HepG2 (cell line): ENCODE data around the gene NPDC1. TPM values are rescaled to one million over a fixed set of nuclear protein-coding genes. Genes with fewer than 3 reads are reported as not detected.

Experiments
- ATAC-seq: fragments of 200-7000 bp; cut with Tn5 transposase; 3 replicates; pipeline ENCODE4 v1.9.1; 2020; ENCODE audit warnings: mild to moderate bottlenecking, moderate library complexity
- BruUV-seq: library from RNA; stranded (reverse); fragments of 400-500 nt; replicated peaks from 2 replicates; lab custom pipeline; 2021; lab: Mats Ljungman, UMichigan
- CTCF ChIA-PET: fragments of 300-600 bp; formaldehyde crosslinking; extraction: SDS; loops from one replicate; lab custom pipeline; 2021; ENCODE audit warnings: low total read pairs, inconsistent platforms, low intra/inter-chr PET ratio; lab: Yijun Ruan, JAX
- POLR2A ChIA-PET: fragments of 350-600 bp; sonication (Branson Sonifier 250); formaldehyde crosslinking; loops from one replicate; lab custom pipeline; 2020; ENCODE audit warnings: antibody characterized with exemption, inconsistent platforms; lab: Yijun Ruan, JAX
- DNase-seq: peaks from one replicate; pipeline ENCODE4 v3.0.0-alpha.2; 2015; ENCODE audit warnings: low spot score
- FAIRE-seq: peaks from 3 replicates; lab custom pipeline; 2011; peaks lifted over from hg19 to GRCh38; lab: Jason Lieb, UNC
- H2AFZ ChIP-seq: one replicate; pipeline ENCODE4 v1.6.1; 2011; ENCODE audit warnings: low read length, inconsistent platforms
- H3K27ac ChIP-seq: fragments of 300-600 bp; 3 replicates; pipeline ENCODE4 v1.8.0; 2011; ENCODE audit warnings: mixed run types, mild to moderate bottlenecking, mixed read lengths, low read length, inconsistent platforms; ENCODE audit not compliant: insufficient read depth; ENCODE audit errors: extremely low read length
- H3K27me3 ChIP-seq, 2 experiments: fragments of 200-600 bp in 1 of 2; 2 replicates in 1 of 2; 3 replicates in 1 of 2; pipeline versions ENCODE4 v1.6.0 to v1.8.0; 2011; ENCODE audit warnings: low read length in 2 of 2, mild to moderate bottlenecking in 2 of 2, moderate library complexity in 2 of 2, inconsistent platforms in 1 of 2; ENCODE audit not compliant: insufficient read depth in 2 of 2, control insufficient read depth in 1 of 2
- H3K36me3 ChIP-seq, 2 experiments: fragments of 200-600 bp in 1 of 2; replicated peaks in 1 of 2; 2 replicates in 1 of 2; 3 replicates in 1 of 2; pipeline versions ENCODE4 v1.5.1 to v1.8.0; 2011; ENCODE audit warnings: low read length in 2 of 2, inconsistent platforms in 1 of 2; ENCODE audit not compliant: insufficient read depth in 2 of 2, control insufficient read depth in 1 of 2
- H3K4me1 ChIP-seq: 2 replicates; pipeline ENCODE4 v1.5.1; 2012; ENCODE audit warnings: low read length, inconsistent platforms; ENCODE audit not compliant: insufficient read depth
- H3K4me2 ChIP-seq: 2 replicates; pipeline ENCODE4 v1.6.0; 2011; ENCODE audit warnings: low read depth, low read length, inconsistent platforms
- H3K4me3 ChIP-seq, 3 experiments: fragments of 200-600 bp in 1 of 3; sonication (generic), shearing (Covaris generic) in 1 of 3; replicated peaks in 1 of 3; 2 replicates each; pipeline ENCODE4 v1.5.1; 2011 to 2016; ENCODE audit warnings: low read length in 3 of 3, inconsistent platforms in 2 of 3, low read depth in 2 of 3, mild to moderate bottlenecking in 2 of 3, control low read depth in 1 of 3, mixed read lengths in 1 of 3; ENCODE audit not compliant: insufficient read depth in 1 of 3
- H3K79me2 ChIP-seq: one replicate; pipeline ENCODE4 v1.6.1; 2011; ENCODE audit warnings: low read length, inconsistent platforms; ENCODE audit not compliant: insufficient read depth
- H3K9ac ChIP-seq: 2 replicates; pipeline ENCODE4 v1.6.0; 2011; ENCODE audit warnings: mild to moderate bottlenecking, low read depth, low read length, inconsistent platforms; ENCODE audit not compliant: insufficient read depth
- H3K9me3 ChIP-seq: 2 replicates; pipeline ENCODE4 v1.5.1; 2012; ENCODE audit warnings: mild to moderate bottlenecking, low read length
- H4K20me1 ChIP-seq: 2 replicates; pipeline ENCODE4 v1.6.0; 2011; ENCODE audit warnings: inconsistent platforms, mild to moderate bottlenecking, low read length, moderate library complexity; ENCODE audit not compliant: insufficient read depth
- ARHGAP35 ChIP-seq: sonication (generic); formaldehyde crosslinking; IDR thresholded peaks from 2 replicates; pipeline ENCODE4 v1.9.0; 2022; ENCODE audit warnings: mild to moderate bottlenecking, inconsistent platforms, moderate library complexity, missing genetic modification reagents, borderline replicate concordance
- ATF7-NPFF ChIP-seq: sonication (generic); formaldehyde crosslinking; IDR thresholded peaks from 2 replicates; pipeline ENCODE4 v1.8.1; 2023; ENCODE audit warnings: mild to moderate bottlenecking, low read depth, missing genetic modification reagents, moderate library complexity
- HNRNPK ChIP-seq: fragments of 200-400 bp; formaldehyde crosslinking; IDR thresholded peaks from 2 replicates; pipeline ENCODE4 v1.6.1; 2018; ENCODE audit warnings: low read length, low read depth, moderate library complexity, mild to moderate bottlenecking; ENCODE audit not compliant: poor library complexity, severe bottlenecking
- KAT7 ChIP-seq: IDR thresholded peaks from 2 replicates; pipeline ENCODE4 v1.6.1; 2018; ENCODE audit warnings: borderline replicate concordance, missing compliant biosample characterization
- NR2F6 ChIP-seq, 2 experiments: IDR thresholded peaks; 2 replicates each; pipeline ENCODE4 v1.6.1; 2016; ENCODE audit warnings: antibody characterized with exemption in 1 of 2, mild to moderate bottlenecking in 1 of 2
- ONECUT2 ChIP-seq: sonication (generic); formaldehyde crosslinking; IDR thresholded peaks from 2 replicates; pipeline ENCODE4 v1.4.0; 2020; ENCODE audit warnings: missing genetic modification reagents
- REL ChIP-seq: sonication (generic); formaldehyde crosslinking; conservative IDR thresholded peaks from 2 replicates; pipeline ENCODE4 v1.8.0; 2022; ENCODE audit warnings: mild to moderate bottlenecking, missing genetic modification reagents, moderate library complexity
- SAP130 ChIP-seq: IDR thresholded peaks from 2 replicates; pipeline ENCODE4 v1.6.1; 2016; ENCODE audit warnings: low read depth
- ZMYM2 ChIP-seq: sonication (generic); formaldehyde crosslinking; IDR thresholded peaks from 2 replicates; pipeline ENCODE4 v1.8.0; 2022; ENCODE audit warnings: mild to moderate bottlenecking, missing genetic modification reagents
- ZNF446 ChIP-seq: sonication (generic); formaldehyde crosslinking; IDR thresholded peaks from 2 replicates; pipeline ENCODE4 v1.5.0; 2020; ENCODE audit warnings: mild to moderate bottlenecking, missing genetic modification reagents
- ZNF550 ChIP-seq: sonication (generic); formaldehyde crosslinking; IDR thresholded peaks from 2 replicates; pipeline ENCODE4 v1.4.0; 2020; ENCODE audit warnings: mild to moderate bottlenecking, missing genetic modification reagents, borderline replicate concordance
- ZNF773 ChIP-seq: sonication (generic); formaldehyde crosslinking; IDR thresholded peaks from 2 replicates; pipeline ENCODE4 v1.4.0; 2020; ENCODE audit warnings: missing genetic modification reagents, borderline replicate concordance
- WGBS: methylation state at CpG from one replicate; pipeline ENCODE4 v1.1.6; 2017; ENCODE audit warnings: low lambda C conversion rate; 5-methylcytosine and 5-hydroxymethylcytosine counted together
- in situ Hi-C: cut with HindIII; loops from 2 replicates; pipeline ENCODE4 v1.10.0; 2017; ENCODE audit warnings: low pct_unique_long_range_greater_than_20kb; ENCODE audit not compliant: extremely low pct_ligation_motif_present
- intact Hi-C: fragments of 100-400 bp; cut with micrococcal nuclease; formaldehyde crosslinking; loops from one replicate; pipeline ENCODE4 v1.10.0; 2022; ENCODE audit not compliant: unreplicated experiment
- polyA plus RNA-seq, 8 experiments: library from polyadenylated mRNA; depleted of rRNA in 3 of 8; stranded (reverse) in 7 of 8; unstranded in 1 of 8; fragments of >200 nt; fragmentation: Illumina TruSeq in 4 of 8; extraction: Trizol in 4 of 8; gene quantifications; 2 replicates each; pipeline versions ENCODE4 v1.2.1 to v1.2.3, GENCODE V29; 2011 to 2016; ENCODE audit warnings: low read depth in 4 of 8, missing spikeins in 1 of 8, mixed read lengths in 1 of 8; ENCODE audit not compliant: insufficient read depth in 1 of 8
- total RNA-seq, 5 experiments: library from RNA; depleted of rRNA; stranded (reverse); fragments of >200 nt; fragmentation: Illumina TruSeq; extraction: Trizol; gene quantifications; 2 replicates each; pipeline ENCODE4 v1.2.3, GENCODE V29; 2016; ENCODE audit warnings: low read depth in 1 of 5
- TF ChIP-seq, protein P1 (sequence below): sonication (generic); formaldehyde crosslinking; IDR thresholded peaks from 2 replicates; pipeline ENCODE4 v1.8.1; 2023; ENCODE audit warnings: missing genetic modification reagents, mild to moderate bottlenecking, borderline replicate concordance
- TF ChIP-seq, protein P2 (sequence below), 2 experiments: sonication (generic) in 1 of 2; formaldehyde crosslinking in 1 of 2; IDR thresholded peaks; 2 replicates each; pipeline versions ENCODE4 v1.4.0 to v1.6.1; 2018 to 2020; ENCODE audit warnings: missing genetic modification reagents in 2 of 2, borderline replicate concordance in 1 of 2, low read depth in 1 of 2, mild to moderate bottlenecking in 1 of 2, missing biosample characterization in 1 of 2
- TF ChIP-seq, protein P3 (sequence below): sonication (generic); formaldehyde crosslinking; IDR thresholded peaks from 2 replicates; pipeline ENCODE4 v1.5.0; 2020; ENCODE audit warnings: mild to moderate bottlenecking, missing genetic modification reagents

Gene NPDC1
- total and polyA plus RNA-seq, 2 of the 13 experiments (the other 11 are each of a cell fraction or from before 2014, with no cell fraction given): 0.84 to 5.4 TPM

DNA sequence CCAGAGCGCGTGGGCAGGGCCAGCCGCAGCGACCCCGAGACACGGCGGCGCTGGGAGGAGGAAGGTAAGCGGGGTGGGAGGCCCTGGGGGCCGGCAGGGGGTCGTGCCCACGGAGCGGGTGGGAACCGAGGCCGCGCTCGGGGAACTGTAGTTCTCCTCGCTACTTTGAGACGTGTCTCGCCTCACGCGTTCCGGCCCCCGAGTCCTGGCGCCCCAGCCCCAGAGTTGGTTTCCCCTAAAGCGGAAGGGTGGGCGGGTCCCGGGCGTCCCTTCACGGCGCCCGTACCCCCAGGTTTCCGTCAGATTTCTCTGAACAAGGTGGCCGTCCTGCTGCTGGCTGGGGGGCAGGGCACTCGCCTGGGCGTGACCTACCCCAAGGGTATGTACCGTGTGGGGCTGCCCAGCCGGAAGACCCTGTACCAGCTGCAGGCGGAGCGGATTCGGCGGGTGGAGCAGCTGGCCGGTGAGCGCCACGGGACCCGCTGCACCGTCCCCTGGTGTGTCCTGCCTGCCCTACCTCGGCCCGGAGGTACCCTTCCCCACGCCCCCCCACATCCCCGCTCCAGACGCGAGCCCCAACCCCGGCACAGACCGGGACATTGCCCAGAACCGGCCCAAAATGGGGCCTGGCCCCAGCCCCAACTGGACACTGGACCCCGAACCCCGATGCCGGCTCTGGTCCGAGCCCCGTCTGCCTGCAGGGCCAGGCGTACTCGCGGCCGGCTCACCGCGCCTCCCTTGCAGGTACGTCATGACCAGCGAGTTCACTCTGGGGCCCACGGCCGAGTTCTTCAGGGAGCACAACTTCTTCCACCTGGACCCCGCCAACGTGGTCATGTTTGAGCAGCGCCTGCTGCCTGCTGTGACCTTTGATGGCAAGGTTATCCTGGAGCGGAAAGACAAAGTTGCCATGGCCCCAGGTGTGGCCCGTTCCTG is 32.0 kb upstream of the NPDC1 start (continued):
- TF ChIP-seq KAT7: no peak
- TF ChIP-seq HNRNPK: peak; percentile 38
- TF ChIP-seq NR2F6 (IDR thresholded peaks at IDR 0.05): no peak
- TF ChIP-seq NR2F6 (CRISPR knock-in tag; IDR thresholded peaks at IDR 0.05): no peak
- no peak for TF ChIP-seq ATF7-NPFF (CRISPR knock-in tag)
- TF ChIP-seq ZMYM2 (CRISPR knock-in tag): no peak
- TF ChIP-seq ONECUT2 (CRISPR knock-in tag): no peak
- no peak for TF ChIP-seq ZNF550 (CRISPR knock-in tag)
- no peak for TF ChIP-seq REL
- TF ChIP-seq ARHGAP35: no peak
- TF ChIP-seq, protein P1, sequence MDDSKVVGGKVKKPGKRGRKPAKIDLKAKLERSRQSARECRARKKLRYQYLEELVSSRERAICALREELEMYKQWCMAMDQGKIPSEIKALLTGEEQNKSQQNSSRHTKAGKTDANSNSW (CRISPR knock-in tag): no peak

DNA sequence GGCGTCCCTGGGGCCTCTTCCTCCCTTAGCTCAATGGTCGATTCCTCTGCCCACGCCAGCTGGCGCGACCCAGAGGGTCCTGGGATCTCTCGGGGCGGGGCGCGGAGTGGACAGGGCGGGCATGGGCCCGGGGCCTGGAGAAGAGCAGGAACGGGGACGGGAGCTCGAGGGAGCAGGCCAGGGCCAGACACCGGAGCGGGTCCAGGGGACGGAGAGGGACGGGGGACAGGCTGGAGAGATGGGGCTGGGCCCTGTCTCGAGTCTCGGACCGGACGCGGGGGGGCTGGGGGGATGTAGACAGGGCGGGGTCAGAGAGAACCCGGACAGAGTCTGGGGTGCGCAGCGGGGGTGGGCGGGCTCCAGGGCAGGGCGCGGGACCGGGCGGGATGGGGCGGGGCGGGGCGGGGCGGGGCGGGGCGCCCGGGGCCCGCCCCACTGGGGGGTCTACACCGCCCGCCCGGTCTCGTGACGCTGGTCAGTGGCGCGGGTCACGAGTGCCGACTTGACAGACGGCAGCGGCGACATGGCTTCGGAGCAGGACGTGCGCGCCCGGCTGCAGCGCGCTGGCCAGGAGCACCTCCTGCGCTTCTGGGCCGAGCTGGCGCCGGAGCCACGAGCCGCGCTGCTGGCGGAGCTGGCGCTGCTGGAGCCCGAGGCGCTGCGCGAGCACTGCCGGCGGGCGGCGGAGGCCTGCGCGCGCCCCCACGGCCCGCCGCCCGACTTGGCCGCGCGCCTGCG is 31.2 kb upstream of the NPDC1 start, which contains the start of gene UAP1L1:
Gene UAP1L1, plus strand, starts transcription at position 508 of the 738 bp plus-strand sequence. Its CDS starts 16 bp downstream, at position 524.
- H3K79me2 ChIP-seq: no peaks in the 10 kb centered on the region
- no peak for FAIRE-seq
- CTCF ChIA-PET: no interaction called here
- H3K4me1 ChIP-seq: peaks cover 42% of the 10 kb centered on the region
- peak; percentile 66 for ATAC-seq
- peak within 1 kb of the TSS; percentile 43 for H3K27ac ChIP-seq
- H3K36me3 ChIP-seq: peaks cover 9 to 15% of the 10 kb centered on the region in 2 experiments; a peak in 4 of 5 replicates
- H2AFZ ChIP-seq: peak within 1 kb of the TSS; percentile 54
- H3K27me3 ChIP-seq: no peaks in the 10 kb centered on the region
- 0% methylated on average over 4 of the region's 87 CpGs for WGBS
- no peaks in the 10 kb centered on the region for H3K9me3 ChIP-seq
- peak within 1 kb of the TSS; percentile 83 for H3K4me2 ChIP-seq
- peak within 1 kb of the TSS; percentile 69 for H3K9ac ChIP-seq
- DNase-seq: no peak
- POLR2A ChIA-PET: interaction anchor here (0.5 to 2.9 kb wide), 7 partner anchors 9 to 201 kb away, joined by 3 to 30 read pairs (median 5); partner anchors contain the start of genes MAN1B1, NPDC1, TOR4A and TUBB4B
- intact Hi-C loops (no loop called here), in situ Hi-C loops (no loop called here)
- peak within 1 kb of the TSS; percentile 64 to 85 (median 76); a peak in 5 of 6 replicates for H3K4me3 ChIP-seq
- no peaks in the 10 kb centered on the region for H4K20me1 ChIP-seq
- BruUV-seq: no TSS peak
- TF ChIP-seq SAP130 (CRISPR knock-in tag) (peak; percentile 64), ZNF446 (CRISPR knock-in tag) (no peak), ZNF773 (CRISPR knock-in tag) (no peak)
- TF ChIP-seq, protein P2, sequence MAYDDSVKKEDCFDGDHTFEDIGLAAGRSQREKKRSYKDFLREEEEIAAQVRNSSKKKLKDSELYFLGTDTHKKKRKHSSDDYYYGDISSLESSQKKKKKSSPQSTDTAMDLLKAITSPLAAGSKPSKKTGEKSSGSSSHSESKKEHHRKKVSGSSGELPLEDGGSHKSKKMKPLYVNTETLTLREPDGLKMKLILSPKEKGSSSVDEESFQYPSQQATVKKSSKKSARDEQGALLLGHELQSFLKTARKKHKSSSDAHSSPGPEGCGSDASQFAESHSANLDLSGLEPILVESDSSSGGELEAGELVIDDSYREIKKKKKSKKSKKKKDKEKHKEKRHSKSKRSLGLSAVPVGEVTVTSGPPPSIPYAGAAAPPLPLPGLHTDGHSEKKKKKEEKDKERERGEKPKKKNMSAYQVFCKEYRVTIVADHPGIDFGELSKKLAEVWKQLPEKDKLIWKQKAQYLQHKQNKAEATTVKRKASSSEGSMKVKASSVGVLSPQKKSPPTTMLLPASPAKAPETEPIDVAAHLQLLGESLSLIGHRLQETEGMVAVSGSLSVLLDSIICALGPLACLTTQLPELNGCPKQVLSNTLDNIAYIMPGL (CRISPR knock-in tag; IDR thresholded peaks at IDR 0.05; ENCODE audit: borderline replicate concordance in 1 of 2, low read depth in 1 of 2): peak in 1 of 2 experiments; percentile 19; a peak in 1 of 4 replicates
- TF ChIP-seq, protein P3, sequence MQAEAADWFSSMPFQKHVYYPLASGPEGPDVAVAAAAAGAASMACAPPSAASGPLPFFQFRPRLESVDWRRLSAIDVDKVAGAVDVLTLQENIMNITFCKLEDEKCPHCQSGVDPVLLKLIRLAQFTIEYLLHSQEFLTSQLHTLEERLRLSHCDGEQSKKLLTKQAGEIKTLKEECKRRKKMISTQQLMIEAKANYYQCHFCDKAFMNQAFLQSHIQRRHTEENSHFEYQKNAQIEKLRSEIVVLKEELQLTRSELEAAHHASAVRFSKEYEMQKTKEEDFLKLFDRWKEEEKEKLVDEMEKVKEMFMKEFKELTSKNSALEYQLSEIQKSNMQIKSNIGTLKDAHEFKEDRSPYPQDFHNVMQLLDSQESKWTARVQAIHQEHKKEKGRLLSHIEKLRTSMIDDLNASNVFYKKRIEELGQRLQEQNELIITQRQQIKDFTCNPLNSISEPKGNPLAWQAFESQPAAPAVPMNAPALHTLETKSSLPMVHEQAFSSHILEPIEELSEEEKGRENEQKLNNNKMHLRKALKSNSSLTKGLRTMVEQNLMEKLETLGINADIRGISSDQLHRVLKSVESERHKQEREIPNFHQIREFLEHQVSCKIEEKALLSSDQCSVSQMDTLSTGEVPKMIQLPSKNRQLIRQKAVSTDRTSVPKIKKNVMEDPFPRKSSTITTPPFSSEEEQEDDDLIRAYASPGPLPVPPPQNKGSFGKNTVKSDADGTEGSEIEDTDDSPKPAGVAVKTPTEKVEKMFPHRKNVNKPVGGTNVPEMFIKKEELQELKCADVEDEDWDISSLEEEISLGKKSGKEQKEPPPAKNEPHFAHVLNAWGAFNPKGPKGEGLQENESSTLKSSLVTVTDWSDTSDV: 0 out of 2 replicates have a peak, but pooled peaks have one; percentile 69
